Measurements from ENCODE around the gene CREG2.

The CREG2 gene

GRCh38 chr2:101387151-101387834 lies at the start of gene CREG2:
CREG2 (minus strand) TSS chr2:101387503; CDS start chr2:101387457, 46 bp downstream.
- peak; percentile 67 for DNase-seq

- DNase-seq, result no peak
Observed at GRCh38 chr2:101435001-101435862, 47.9 kb upstream of the CREG2 start.

- DNase-seq, result no peak
Observed at GRCh38 chr2:101433465-101433864, 46.2 kb upstream of the CREG2 start.

GRCh38 chr2:101432411-101433181 lies 45.3 kb upstream of the CREG2 start:
- no peak for DNase-seq

- DNase-seq, result no peak
Observed at GRCh38 chr2:101431486-101431885, 44.2 kb upstream of the CREG2 start.

- no peak for DNase-seq
Observed at GRCh38 chr2:101430156-101430555, 42.9 kb upstream of the CREG2 start.

- no peak for DNase-seq
Observed at GRCh38 chr2:101429453-101429852, 42.1 kb upstream of the CREG2 start.

- DNase-seq, result no peak
Observed at GRCh38 chr2:101428422-101429176, 41.3 kb upstream of the CREG2 start.

GRCh38 chr2:101427743-101428142 lies 40.4 kb upstream of the CREG2 start:
- DNase-seq, result no peak

GRCh38 chr2:101427240-101427639 lies 39.9 kb upstream of the CREG2 start:
- no peak for DNase-seq

- no peak for DNase-seq
Observed at GRCh38 chr2:101426822-101427221, 39.5 kb upstream of the CREG2 start.

GRCh38 chr2:101420623-101421022 lies 33.3 kb upstream of the CREG2 start:
- DNase-seq, result no peak

- DNase-seq, result peak; percentile 74
Observed at GRCh38 chr2:101419096-101419663, 31.9 kb upstream of the CREG2 start.

- DNase-seq, result no peak
Observed at GRCh38 chr2:101418460-101419095, 31.3 kb upstream of the CREG2 start.

GRCh38 chr2:101416609-101417008 lies 29.3 kb upstream of the CREG2 start:
- no peak for DNase-seq

GRCh38 chr2:101415884-101416283 lies 28.6 kb upstream of the CREG2 start:
- no peak for DNase-seq

- DNase-seq, result no peak
Observed at GRCh38 chr2:101415220-101415619, 27.9 kb upstream of the CREG2 start.

GRCh38 chr2:101412092-101412694 lies 24.9 kb upstream of the CREG2 start:
- DNase-seq, result no peak

GRCh38 chr2:101410746-101411145 lies 23.4 kb upstream of the CREG2 start:
- no peak for DNase-seq

- DNase-seq, result no peak
Observed at GRCh38 chr2:101410114-101410513, 22.8 kb upstream of the CREG2 start.

GRCh38 chr2:101409699-101410098 lies 22.4 kb upstream of the CREG2 start:
- no peak for DNase-seq
